ENCODE measurements around the gene MYRF. TPM values are rescaled to one million over a fixed set of nuclear protein-coding genes. Genes with fewer than 3 reads are reported as not detected.
A peak's percentile ranks its signal among the peaks of the same experiment; 100 is the strongest.

The MYRF gene
- total and polyA plus RNA-seq, 2 of the 13 experiments (the other 11 are each of a cell fraction or from before 2014, with no cell fraction given), result 10.2 to 25.9 TPM

- TF ChIP-seq RNF219 (CRISPR knock-in tag; IDR thresholded peaks at IDR 0.05) (no peak), ZNF563 (CRISPR knock-in tag; IDR thresholded peaks at IDR 0.05) (0 out of 2 replicates have a peak, but pooled peaks have one; percentile 49), NONO (IDR thresholded peaks at IDR 0.05) (no peak), NONO (CRISPR knock-in tag; conservative IDR thresholded peaks at IDR 0.05) (peak; percentile 84), ZNF709 (CRISPR knock-in tag; IDR thresholded peaks at IDR 0.05) (0 out of 2 replicates have a peak, but pooled peaks have one; percentile 73), ZNF674 (CRISPR knock-in tag; IDR thresholded peaks at IDR 0.05; ENCODE audit: low read depth) (no peak), HHEX (CRISPR knock-in tag; IDR thresholded peaks at IDR 0.05) (peak; percentile 38; the same call in 1 of the 2 replicates), SOX13 (IDR thresholded peaks at IDR 0.05) (peak; percentile 35; the same call in 1 of the 2 replicates), SOX13 (CRISPR knock-in tag; conservative IDR thresholded peaks at IDR 0.05 in 1 of 2, IDR thresholded peaks at IDR 0.05 in 1 of 2) (peak in 1 of 2 experiments; percentile 86; a peak in 2 of 4 replicates), ZNF547 (CRISPR knock-in tag; IDR thresholded peaks at IDR 0.05) (no peak), GLMP (CRISPR knock-in tag; IDR thresholded peaks at IDR 0.05; ENCODE audit: borderline replicate concordance) (no peak), PRPF4 (IDR thresholded peaks at IDR 0.05; ENCODE audit: low read depth, low read length, poor library complexity, severe bottlenecking) (no peak), ZGPAT (CRISPR knock-in tag; IDR thresholded peaks at IDR 0.05) (peak; percentile 81; the same call in 1 of the 2 replicates), POGZ (CRISPR knock-in tag; IDR thresholded peaks at IDR 0.05) (peak; percentile 29; the same call in 1 of the 2 replicates), ZNF781 (CRISPR knock-in tag; IDR thresholded peaks at IDR 0.05; ENCODE audit: borderline replicate concordance, not compliant biosample characterization) (no peak), HOXA9 (CRISPR knock-in tag; IDR thresholded peaks at IDR 0.05; ENCODE audit: borderline replicate concordance) (0 out of 2 replicates have a peak, but pooled peaks have one; percentile 30), NR3C1 (CRISPR knock-in tag; IDR thresholded peaks at IDR 0.05) (no peak), ARID3A (IDR thresholded peaks at IDR 0.05; ENCODE audit: low read depth, low read length) (peak; percentile 94), GFI1 (CRISPR knock-in tag; IDR thresholded peaks at IDR 0.05; ENCODE audit: borderline replicate concordance) (peak; percentile 57; the same call in 1 of the 2 replicates), ZNF17 (CRISPR knock-in tag; IDR thresholded peaks at IDR 0.05) (no peak), RFX5 (IDR thresholded peaks at IDR 0.05; ENCODE audit: low read depth, low read length) (0 out of 2 replicates have a peak, but pooled peaks have one; percentile 15)
- TF ChIP-seq, protein P1, sequence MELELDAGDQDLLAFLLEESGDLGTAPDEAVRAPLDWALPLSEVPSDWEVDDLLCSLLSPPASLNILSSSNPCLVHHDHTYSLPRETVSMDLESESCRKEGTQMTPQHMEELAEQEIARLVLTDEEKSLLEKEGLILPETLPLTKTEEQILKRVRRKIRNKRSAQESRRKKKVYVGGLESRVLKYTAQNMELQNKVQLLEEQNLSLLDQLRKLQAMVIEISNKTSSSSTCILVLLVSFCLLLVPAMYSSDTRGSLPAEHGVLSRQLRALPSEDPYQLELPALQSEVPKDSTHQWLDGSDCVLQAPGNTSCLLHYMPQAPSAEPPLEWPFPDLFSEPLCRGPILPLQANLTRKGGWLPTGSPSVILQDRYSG (CRISPR knock-in tag; IDR thresholded peaks at IDR 0.05), result no peak
Measured at GRCh38 chr11:61756452-61757212, 4.2 kb downstream of the MYRF start (continued).

Data from HepG2 (cell line).